ENCODE data around the gene ST8SIA6.
A peak's percentile ranks its signal among the peaks of the same experiment; 100 is the strongest.
"Not testable (repeated sequence)": the region's sequence is repeated elsewhere in the genome, so short reads cannot be mapped to it uniquely, and the experiment has no call there.

Gene ST8SIA6

GRCh38 chr10:17443707-17444387 lies 10.5 kb downstream of the ST8SIA6 start:
- H3K4me3 Mint-ChIP-seq, result peak overlapping the region; percentile 30
- H3K27ac Mint-ChIP-seq, result no peak overlapping the region

GRCh38 chr10:17438583-17438982 lies 15.8 kb downstream of the ST8SIA6 start:
- Mint-ChIP-seq H3K4me3 (no peak overlapping the region), H3K9me3 (no peaks in the 10 kb centered on the region), H3K27ac (no peak overlapping the region), H3K4me1 (ENCODE audit: low read depth) (peaks cover 2% of the 10 kb centered on the region), H3K27me3 (peaks cover 18% of the 10 kb centered on the region), H3K36me3 (ENCODE audit: low read depth) (no peaks in the 10 kb centered on the region)

More at GRCh38 chr10:17443707-17444387, 10.5 kb downstream of the ST8SIA6 start:
- H3K4me1 Mint-ChIP-seq (ENCODE audit: low read depth), result peaks cover 13% of the 10 kb centered on the region
- peaks cover 40% of the 10 kb centered on the region for H3K27me3 Mint-ChIP-seq
- H3K36me3 Mint-ChIP-seq (ENCODE audit: low read depth), result peaks cover 7% of the 10 kb centered on the region
- peaks cover 7% of the 10 kb centered on the region for H3K9me3 Mint-ChIP-seq

GRCh38 chr10:17436578-17436977 lies 17.8 kb downstream of the ST8SIA6 start:
- H3K4me3 Mint-ChIP-seq; H3K9me3 Mint-ChIP-seq; H3K27ac Mint-ChIP-seq; H3K4me1 Mint-ChIP-seq (ENCODE audit: low read depth); H3K36me3 Mint-ChIP-seq (ENCODE audit: low read depth): not testable (repeated sequence)
- H3K27me3 Mint-ChIP-seq, result peaks cover 14% of the 10 kb centered on the region

- Mint-ChIP-seq H3K36me3 (ENCODE audit: low read depth) (no peaks in the 10 kb centered on the region), H3K27me3 (peaks cover 15% of the 10 kb centered on the region), H3K4me1 (ENCODE audit: low read depth) (peaks cover 7% of the 10 kb centered on the region), H3K4me3 (no peak overlapping the region), H3K9me3 (no peaks in the 10 kb centered on the region), H3K27ac (no peak overlapping the region)
Measured at GRCh38 chr10:17435953-17436352, 18.4 kb downstream of the ST8SIA6 start.

GRCh38 chr10:17435187-17435586 lies 19.2 kb downstream of the ST8SIA6 start:
- Mint-ChIP-seq H3K4me1 (ENCODE audit: low read depth) (peaks cover 15% of the 10 kb centered on the region), H3K27me3 (peaks cover 15% of the 10 kb centered on the region), H3K4me3 (no peak overlapping the region), H3K27ac (no peak overlapping the region), H3K9me3 (no peaks in the 10 kb centered on the region), H3K36me3 (ENCODE audit: low read depth) (no peaks in the 10 kb centered on the region)

GRCh38 chr10:17432723-17433122 lies 21.7 kb downstream of the ST8SIA6 start:
- Mint-ChIP-seq H3K27ac (no peak overlapping the region), H3K4me3 (no peak overlapping the region), H3K27me3 (peaks cover 15% of the 10 kb centered on the region), H3K4me1 (ENCODE audit: low read depth) (peaks cover 39% of the 10 kb centered on the region), H3K36me3 (ENCODE audit: low read depth) (no peaks in the 10 kb centered on the region), H3K9me3 (no peaks in the 10 kb centered on the region)

- Mint-ChIP-seq H3K27ac (no peak overlapping the region), H3K4me3 (no peak overlapping the region), H3K4me1 (ENCODE audit: low read depth) (peaks cover 48% of the 10 kb centered on the region)
Measured at GRCh38 chr10:17431871-17432311, 22.5 kb downstream of the ST8SIA6 start.

GRCh38 chr10:17430647-17431355 lies 23.6 kb downstream of the ST8SIA6 start:
- Mint-ChIP-seq H3K4me3 (no peak overlapping the region), H3K36me3 (ENCODE audit: low read depth) (no peaks in the 10 kb centered on the region), H3K27me3 (peaks cover 15% of the 10 kb centered on the region), H3K4me1 (ENCODE audit: low read depth) (peaks cover 59% of the 10 kb centered on the region), H3K27ac (no peak overlapping the region), H3K9me3 (no peaks in the 10 kb centered on the region)

More at GRCh38 chr10:17431871-17432311, 22.5 kb downstream of the ST8SIA6 start:
- H3K27me3 Mint-ChIP-seq, result peaks cover 15% of the 10 kb centered on the region
- no peaks in the 10 kb centered on the region for H3K36me3 Mint-ChIP-seq (ENCODE audit: low read depth)
- no peaks in the 10 kb centered on the region for H3K9me3 Mint-ChIP-seq

GRCh38 chr10:17429490-17429889 lies 24.9 kb downstream of the ST8SIA6 start:
- peak overlapping the region; percentile 73 for H3K4me3 Mint-ChIP-seq
- peak overlapping the region; percentile 26 for H3K27ac Mint-ChIP-seq
- peaks cover 15% of the 10 kb centered on the region for H3K27me3 Mint-ChIP-seq
- peaks cover 65% of the 10 kb centered on the region for H3K4me1 Mint-ChIP-seq (ENCODE audit: low read depth)
- no peaks in the 10 kb centered on the region for H3K9me3 Mint-ChIP-seq
- H3K36me3 Mint-ChIP-seq (ENCODE audit: low read depth), result no peaks in the 10 kb centered on the region

- Mint-ChIP-seq H3K4me1 (ENCODE audit: low read depth) (peaks cover 75% of the 10 kb centered on the region), H3K4me3 (peak overlapping the region; percentile 73), H3K9me3 (no peaks in the 10 kb centered on the region), H3K36me3 (ENCODE audit: low read depth) (no peaks in the 10 kb centered on the region), H3K27ac (peak overlapping the region; percentile 81), H3K27me3 (peaks cover 10% of the 10 kb centered on the region)
Measured at GRCh38 chr10:17428351-17429097, 25.9 kb downstream of the ST8SIA6 start.

GRCh38 chr10:17427666-17428350 lies 26.6 kb downstream of the ST8SIA6 start:
- Mint-ChIP-seq H3K9me3 (no peaks in the 10 kb centered on the region), H3K4me3 (peak overlapping the region; percentile 73), H3K4me1 (ENCODE audit: low read depth) (peaks cover 78% of the 10 kb centered on the region), H3K36me3 (ENCODE audit: low read depth) (no peaks in the 10 kb centered on the region), H3K27me3 (peaks cover 10% of the 10 kb centered on the region), H3K27ac (peak overlapping the region; percentile 81)

- Mint-ChIP-seq H3K27ac (no peak overlapping the region), H3K36me3 (ENCODE audit: low read depth) (no peaks in the 10 kb centered on the region), H3K4me3 (no peak overlapping the region), H3K4me1 (ENCODE audit: low read depth) (peaks cover 77% of the 10 kb centered on the region), H3K9me3 (no peaks in the 10 kb centered on the region), H3K27me3 (peaks cover 10% of the 10 kb centered on the region)
Measured at GRCh38 chr10:17427201-17427600, 27.2 kb downstream of the ST8SIA6 start.

GRCh38 chr10:17426263-17426750 lies 28.1 kb downstream of the ST8SIA6 start:
- Mint-ChIP-seq H3K4me3 (no peak overlapping the region), H3K27me3 (peaks cover 4% of the 10 kb centered on the region), H3K4me1 (ENCODE audit: low read depth) (peaks cover 70% of the 10 kb centered on the region), H3K27ac (no peak overlapping the region), H3K36me3 (ENCODE audit: low read depth) (no peaks in the 10 kb centered on the region), H3K9me3 (no peaks in the 10 kb centered on the region)

- Mint-ChIP-seq H3K4me1 (ENCODE audit: low read depth) (peaks cover 68% of the 10 kb centered on the region), H3K36me3 (ENCODE audit: low read depth) (no peaks in the 10 kb centered on the region), H3K27ac (no peak overlapping the region), H3K4me3 (no peak overlapping the region), H3K27me3 (peaks cover 3% of the 10 kb centered on the region), H3K9me3 (no peaks in the 10 kb centered on the region)
Measured at GRCh38 chr10:17425584-17426262, 28.7 kb downstream of the ST8SIA6 start.

Data from stimulated activated naive CD8-positive, alpha-beta T cell treated with anti-CD3 and anti-CD28 coated beads, Interleukin-15, Interleukin-2, amounts not matched to agents 100 ng/mL and 50 ng/mL, for 24 hours (primary cell).